OCI-LY3 (cell line): ENCODE measurements around the gene HYLS1.

Experiments
- EZH2phosphoT487 ChIP-seq: fragments of 200-600 bp; shearing (Covaris generic); IDR thresholded peaks from 2 replicates; pipeline ENCODE4 v1.6.1; 2018; ENCODE audit warnings: antibody characterized with exemption, mixed run types, low read depth
- TF ChIP-seq, protein P1 (sequence below): fragments of 200-600, 300-600 bp; sonication (generic); IDR thresholded peaks from 2 replicates; pipeline ENCODE4 v1.5.1; 2014; ENCODE audit warnings: antibody characterized with exemption, low read length, low read depth

DNA sequence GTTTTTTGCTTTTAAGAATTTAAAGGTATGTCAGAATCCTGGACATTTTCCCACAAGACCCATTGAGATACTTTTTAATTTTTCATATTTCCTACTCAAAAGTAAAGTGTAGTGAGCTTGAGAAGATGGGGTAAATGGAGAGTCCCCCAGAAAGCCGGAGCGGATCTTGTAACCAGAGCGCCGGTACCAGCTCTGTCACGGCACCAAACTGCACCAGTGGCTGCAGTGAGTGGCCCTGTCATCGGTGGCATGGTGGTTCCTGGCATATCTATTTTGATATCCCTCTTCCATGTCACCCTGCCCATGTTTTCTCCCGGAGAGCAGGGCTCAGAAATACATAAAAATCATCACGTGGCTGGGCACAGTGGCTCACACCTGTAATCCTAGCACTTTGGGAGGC, 36.2 kb downstream of the HYLS1 start:
- TF ChIP-seq, protein P1, sequence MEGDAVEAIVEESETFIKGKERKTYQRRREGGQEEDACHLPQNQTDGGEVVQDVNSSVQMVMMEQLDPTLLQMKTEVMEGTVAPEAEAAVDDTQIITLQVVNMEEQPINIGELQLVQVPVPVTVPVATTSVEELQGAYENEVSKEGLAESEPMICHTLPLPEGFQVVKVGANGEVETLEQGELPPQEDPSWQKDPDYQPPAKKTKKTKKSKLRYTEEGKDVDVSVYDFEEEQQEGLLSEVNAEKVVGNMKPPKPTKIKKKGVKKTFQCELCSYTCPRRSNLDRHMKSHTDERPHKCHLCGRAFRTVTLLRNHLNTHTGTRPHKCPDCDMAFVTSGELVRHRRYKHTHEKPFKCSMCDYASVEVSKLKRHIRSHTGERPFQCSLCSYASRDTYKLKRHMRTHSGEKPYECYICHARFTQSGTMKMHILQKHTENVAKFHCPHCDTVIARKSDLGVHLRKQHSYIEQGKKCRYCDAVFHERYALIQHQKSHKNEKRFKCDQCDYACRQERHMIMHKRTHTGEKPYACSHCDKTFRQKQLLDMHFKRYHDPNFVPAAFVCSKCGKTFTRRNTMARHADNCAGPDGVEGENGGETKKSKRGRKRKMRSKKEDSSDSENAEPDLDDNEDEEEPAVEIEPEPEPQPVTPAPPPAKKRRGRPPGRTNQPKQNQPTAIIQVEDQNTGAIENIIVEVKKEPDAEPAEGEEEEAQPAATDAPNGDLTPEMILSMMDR: no peak
- no peak for TF ChIP-seq EZH2phosphoT487
